ENCODE results near the gene LIX1L. TPM values are rescaled to one million over a fixed set of nuclear protein-coding genes. Genes with fewer than 3 reads are reported as not detected.

Gene LIX1L
- total RNA-seq, 1 donor from 2014 or later, result 37.5 TPM

GRCh38 chr1:145901312-145902021, 56.4 kb downstream of the LIX1L start:
- Mint-ChIP-seq H3K27me3 (ENCODE audit: low read depth) (peaks cover 3% of the 10 kb centered on the region), H3K9me3 (no peaks in the 10 kb centered on the region), H3K36me3 (ENCODE audit: low read depth) (no peaks in the 10 kb centered on the region), H3K4me1 (peaks cover 21% of the 10 kb centered on the region), H3K4me3 (no peak overlapping the region), H3K27ac (ENCODE audit: unreplicated experiment) (no peak overlapping the region)
- TF ChIP-seq CTCF (conservative IDR thresholded peaks at IDR 0.05), result no peak
- no peak for DNase-seq (ENCODE audit: low read depth, low spot score)

- peaks cover 3% of the 10 kb centered on the region for H3K27me3 Mint-ChIP-seq (ENCODE audit: low read depth)
- DNase-seq (ENCODE audit: low read depth, low spot score), result no peak
- H3K36me3 Mint-ChIP-seq (ENCODE audit: low read depth), result no peaks in the 10 kb centered on the region
- peaks cover 21% of the 10 kb centered on the region for H3K4me1 Mint-ChIP-seq
- H3K9me3 Mint-ChIP-seq, result no peaks in the 10 kb centered on the region
- TF ChIP-seq CTCF (conservative IDR thresholded peaks at IDR 0.05), result no peak
- H3K27ac Mint-ChIP-seq (ENCODE audit: unreplicated experiment), result peak overlapping the region; percentile 58
- no peak overlapping the region for H3K4me3 Mint-ChIP-seq
These were observed 59.1 kb downstream of the LIX1L start for GRCh38 chr1:145898756-145899155.

- no peak for TF ChIP-seq CTCF (conservative IDR thresholded peaks at IDR 0.05)
- H3K4me1 Mint-ChIP-seq, result peaks cover 21% of the 10 kb centered on the region
- no peak overlapping the region for H3K4me3 Mint-ChIP-seq
- peaks cover 3% of the 10 kb centered on the region for H3K27me3 Mint-ChIP-seq (ENCODE audit: low read depth)
- no peak overlapping the region for H3K27ac Mint-ChIP-seq (ENCODE audit: unreplicated experiment)
- DNase-seq (ENCODE audit: low read depth, low spot score), result no peak
- no peaks in the 10 kb centered on the region for H3K9me3 Mint-ChIP-seq
- H3K36me3 Mint-ChIP-seq (ENCODE audit: low read depth), result no peaks in the 10 kb centered on the region
These were observed 59.8 kb downstream of the LIX1L start for GRCh38 chr1:145897969-145898368.

- Mint-ChIP-seq H3K27ac (ENCODE audit: unreplicated experiment) (no peak overlapping the region), H3K36me3 (ENCODE audit: low read depth) (no peaks in the 10 kb centered on the region), H3K4me1 (peaks cover 27% of the 10 kb centered on the region), H3K9me3 (no peaks in the 10 kb centered on the region), H3K27me3 (ENCODE audit: low read depth) (peaks cover under 1% of the 10 kb centered on the region), H3K4me3 (no peak overlapping the region)
- no peak for DNase-seq (ENCODE audit: low read depth, low spot score)
- no peak for TF ChIP-seq CTCF (conservative IDR thresholded peaks at IDR 0.05)
These were observed 62.3 kb downstream of the LIX1L start for GRCh38 chr1:145895471-145895870.

- DNase-seq (ENCODE audit: low read depth, low spot score), result no peak
- H3K9me3 Mint-ChIP-seq, result no peaks in the 10 kb centered on the region
- no peak for TF ChIP-seq CTCF (conservative IDR thresholded peaks at IDR 0.05)
- no peak overlapping the region for H3K4me3 Mint-ChIP-seq
- peaks cover 5% of the 10 kb centered on the region for H3K27me3 Mint-ChIP-seq (ENCODE audit: low read depth)
- H3K36me3 Mint-ChIP-seq (ENCODE audit: low read depth), result no peaks in the 10 kb centered on the region
- peaks cover 12% of the 10 kb centered on the region for H3K4me1 Mint-ChIP-seq
- H3K27ac Mint-ChIP-seq (ENCODE audit: unreplicated experiment), result no peak overlapping the region
These were observed 64.3 kb downstream of the LIX1L start for GRCh38 chr1:145893306-145894055.
